Kidney (tissue), 14 donors: ENCODE data around the gene TTLL11. TPM values are rescaled to one million over a fixed set of nuclear protein-coding genes. Genes with fewer than 3 reads are reported as not detected.
A peak's percentile ranks its signal among the peaks of the same experiment; 100 is the strongest.

Source experiments
- DNase-seq, 5 donors: peaks; one replicate each; pipeline ENCODE4 v3.0.0-alpha.2; 2013 to 2020
- FAIRE-seq: peaks from 2 replicates; lab custom pipeline; 2012; peaks lifted over from hg19 to GRCh38; lab: Jason Lieb, UNC
- H3K27ac ChIP-seq, 2 donors: one replicate each; pipeline ENCODE4 v1.7.0; 2013; ENCODE audit warnings: low read depth in 2 of 2, low read length in 2 of 2, inconsistent platforms in 1 of 2
- H3K27me3 ChIP-seq: one replicate; pipeline ENCODE4 v1.7.1; 2013; ENCODE audit warnings: low read length, inconsistent platforms; ENCODE audit not compliant: control insufficient read depth, insufficient read depth
- H3K36me3 ChIP-seq, 3 donors: one replicate each; pipeline versions ENCODE4 v1.7.0 to v1.7.1; 2013; ENCODE audit warnings: low read length in 3 of 3, control low read depth in 1 of 3, inconsistent platforms in 1 of 3; ENCODE audit not compliant: insufficient read depth in 3 of 3, control insufficient read depth in 2 of 3
- H3K4me1 ChIP-seq, 3 donors: one replicate each; pipeline versions ENCODE4 v1.7.0 to v1.7.1; 2013; ENCODE audit warnings: low read length in 3 of 3, inconsistent platforms in 1 of 3, low read depth in 1 of 3; ENCODE audit not compliant: control insufficient read depth in 2 of 3, insufficient read depth in 2 of 3
- H3K4me3 ChIP-seq, 3 donors: one replicate each; pipeline versions ENCODE4 v1.7.0 to v1.8.1; 2013; ENCODE audit warnings: low read length in 3 of 3, control low read depth in 1 of 3, inconsistent platforms in 1 of 3
- H3K9ac ChIP-seq, 3 donors: one replicate each; pipeline versions ENCODE4 v1.7.0 to v1.7.1; 2013; ENCODE audit warnings: low read length in 3 of 3, control low read depth in 1 of 3, inconsistent platforms in 1 of 3
- H3K9me3 ChIP-seq, 3 donors: one replicate each; pipeline versions ENCODE4 v1.7.0 to v1.7.1; 2013; ENCODE audit warnings: low read length in 3 of 3, control low read depth in 1 of 3, inconsistent platforms in 1 of 3; ENCODE audit not compliant: control insufficient read depth in 2 of 3, insufficient read depth in 1 of 3
- CTCF ChIP-seq: IDR thresholded peaks from 3 replicates; pipeline ENCODE4 v1.5.1; 2012; ENCODE audit warnings: mild to moderate bottlenecking, moderate library complexity, borderline replicate concordance; ENCODE audit not compliant: insufficient read depth; ENCODE audit errors: extremely low read depth
- intact Hi-C: fragments of 100-400 bp; cut with DNase I; formaldehyde crosslinking; loops from one replicate; pipeline ENCODE4 v1.11.1; 2022
- polyA plus RNA-seq: library from polyadenylated mRNA; stranded (reverse); fragments of 350-450 nt; fragmentation: Illumina TruSeq; extraction: RNeasy Lipid Tissue Mini Kit (QIAGEN cat#74804); gene quantifications from one replicate; pipeline ENCODE4 v1.2.3, GENCODE V29; 2014; ENCODE audit warnings: low read depth, low replicate concordance; ENCODE audit not compliant: insufficient read depth
- total RNA-seq: library from RNA; stranded (reverse); fragmentation: NEBNext Ultra II Directional; extraction: Animal tissue kit (Norgen Biotek cat#: 25700); gene quantifications from one replicate; pipeline ENCODE4 v1.2.1, GENCODE V29; 2021
- donor health status: control.
- donor health status: control.
- donor health status: control.
- donor health status: control.
- donor health status: control.
- donor health status: DM: yes; HTN: yes; CAD: no.
- donor health status: Normal renal cell carcinoma (clear cell type).

The TTLL11 gene
- total and polyA plus RNA-seq, 2 donors from 2014 or later = 2.3 to 10.0 TPM

GRCh38 chr9:121974421-121974820 is 118.7 kb downstream of the TTLL11 start:
- Histone ChIP-seq H3K27ac (no peak overlapping the region), H3K4me1 (peaks cover 0 to 12% (median 11%) of the 10 kb centered on the region in 3 donors), H3K4me3 (no peak overlapping the region), H3K27me3 (no peaks in the 10 kb centered on the region), H3K36me3 (no peaks in the 10 kb centered on the region), H3K9me3 (no peaks in the 10 kb centered on the region), H3K9ac (no peak overlapping the region)
- intact Hi-C loops = no loop called here
- DNase-seq = no peak
- FAIRE-seq = no peak
- no peak for TF ChIP-seq CTCF

DNA sequence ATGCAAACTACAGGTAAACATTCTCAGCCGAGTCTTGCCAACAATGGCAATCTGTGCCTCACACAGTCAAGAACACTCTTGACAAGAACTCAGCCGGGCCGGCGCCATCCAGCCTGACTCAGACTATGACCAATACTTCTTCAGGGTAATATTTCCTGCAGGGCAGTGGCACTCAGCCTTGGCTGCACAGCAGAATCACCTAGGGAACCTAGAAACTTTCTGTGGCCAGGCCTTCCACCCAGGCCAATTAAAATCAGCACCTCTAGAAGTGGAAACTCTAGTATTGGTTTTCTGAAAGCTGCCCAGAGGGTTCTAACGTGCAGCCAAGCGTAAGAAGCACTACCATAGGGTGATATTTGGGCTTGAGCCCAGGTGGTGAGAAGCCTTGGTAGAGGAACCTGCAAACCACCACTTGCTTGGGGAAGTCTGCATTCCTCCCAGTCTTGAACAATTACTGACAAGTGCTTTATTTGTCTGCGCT is 120.6 kb downstream of the TTLL11 start:
- Histone ChIP-seq H3K9ac (no peak overlapping the region), H3K9me3 (no peaks in the 10 kb centered on the region), H3K27ac (no peak overlapping the region), H3K4me3 (no peak overlapping the region), H3K4me1 (peaks cover 0 to 12% (median 11%) of the 10 kb centered on the region in 3 donors), H3K27me3 (no peaks in the 10 kb centered on the region), H3K36me3 (no peaks in the 10 kb centered on the region)
- no peak for TF ChIP-seq CTCF
- intact Hi-C loops = no loop called here
- DNase-seq = peak in 1 of 5 donors; percentile 91
- FAIRE-seq = no peak

DNA sequence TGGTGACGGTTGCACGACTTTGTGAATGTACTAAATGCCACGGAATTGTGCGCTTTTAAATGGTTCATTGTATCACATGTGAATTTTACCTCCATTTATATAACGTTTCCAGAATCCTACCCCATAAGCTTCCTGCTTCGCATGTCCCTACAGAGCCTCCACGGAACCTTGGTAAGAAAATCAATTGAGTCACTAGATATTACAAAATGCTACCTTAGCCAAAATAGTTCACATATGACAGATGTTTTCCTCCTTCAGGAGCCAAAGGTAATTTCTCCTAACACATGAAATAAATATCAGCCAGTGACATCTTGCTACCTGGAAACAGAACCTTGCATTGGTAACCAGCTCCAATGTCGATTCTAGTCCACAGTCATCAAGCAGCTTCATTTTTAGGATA is 125.1 kb downstream of the TTLL11 start:
- no peak for TF ChIP-seq CTCF
- Histone ChIP-seq H3K27ac (no peak overlapping the region), H3K4me1 (peaks cover 0 to 5% (median 0%) of the 10 kb centered on the region in 3 donors), H3K36me3 (no peaks in the 10 kb centered on the region), H3K9ac (no peak overlapping the region), H3K4me3 (no peak overlapping the region), H3K9me3 (no peaks in the 10 kb centered on the region), H3K27me3 (no peaks in the 10 kb centered on the region)
- intact Hi-C loops = no loop called here
- DNase-seq (no peak), FAIRE-seq (no peak)

- H3K4me3 ChIP-seq = no peak overlapping the region
- H3K9ac ChIP-seq = no peak overlapping the region
- H3K9me3 ChIP-seq = no peaks in the 10 kb centered on the region
- intact Hi-C loops = no loop called here
- no peak for FAIRE-seq
- H3K27ac ChIP-seq = no peak overlapping the region
- no peak for DNase-seq
- TF ChIP-seq CTCF = no peak
- H3K36me3 ChIP-seq = no peaks in the 10 kb centered on the region
- no peaks in the 10 kb centered on the region for H3K27me3 ChIP-seq
- no peaks in the 10 kb centered on the region for H3K4me1 ChIP-seq
These were observed 126.4 kb downstream of the TTLL11 start for GRCh38 chr9:121966706-121967105.
